ENCODE data around the gene GAB1. TPM values are rescaled to one million over a fixed set of nuclear protein-coding genes. Genes with fewer than 3 reads are reported as not detected.

Gene GAB1
- total RNA-seq, 1 experiment from 2014 or later, result 5.9 TPM

DNA sequence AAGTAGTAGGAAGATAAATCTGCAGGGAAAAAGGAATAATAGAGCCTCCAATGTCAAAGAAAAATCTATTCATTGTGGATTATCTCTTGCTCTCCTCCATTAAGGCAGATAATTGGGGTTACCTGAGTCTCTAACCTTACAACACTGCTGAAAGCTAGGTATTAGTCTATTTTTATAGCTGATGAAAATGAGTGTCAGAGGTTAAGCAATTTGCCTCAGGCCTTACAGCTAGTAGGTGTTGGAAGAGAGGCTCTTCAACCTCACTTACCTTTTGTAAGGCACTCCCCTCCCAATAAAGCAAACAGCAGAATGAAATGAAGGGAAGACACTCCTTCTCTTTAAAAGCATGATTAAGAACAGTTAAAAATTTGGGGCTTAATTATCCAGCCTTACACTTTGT, 45.4 kb upstream of the GAB1 start:
- H3K4me1 Mint-ChIP-seq (ENCODE audit: insufficient read depth, unreplicated experiment), result peaks cover 15% of the 10 kb centered on the region
- no peaks in the 10 kb centered on the region for H3K36me3 Mint-ChIP-seq (ENCODE audit: insufficient read depth, unreplicated experiment)
- DNase-seq (ENCODE audit: unreplicated experiment), result peak; percentile 23
- H3K27ac Mint-ChIP-seq (ENCODE audit: low read depth, unreplicated experiment), result peak overlapping the region; percentile 4
- H3K4me3 Mint-ChIP-seq (ENCODE audit: unreplicated experiment), result no peak overlapping the region
- TF ChIP-seq, protein P1, sequence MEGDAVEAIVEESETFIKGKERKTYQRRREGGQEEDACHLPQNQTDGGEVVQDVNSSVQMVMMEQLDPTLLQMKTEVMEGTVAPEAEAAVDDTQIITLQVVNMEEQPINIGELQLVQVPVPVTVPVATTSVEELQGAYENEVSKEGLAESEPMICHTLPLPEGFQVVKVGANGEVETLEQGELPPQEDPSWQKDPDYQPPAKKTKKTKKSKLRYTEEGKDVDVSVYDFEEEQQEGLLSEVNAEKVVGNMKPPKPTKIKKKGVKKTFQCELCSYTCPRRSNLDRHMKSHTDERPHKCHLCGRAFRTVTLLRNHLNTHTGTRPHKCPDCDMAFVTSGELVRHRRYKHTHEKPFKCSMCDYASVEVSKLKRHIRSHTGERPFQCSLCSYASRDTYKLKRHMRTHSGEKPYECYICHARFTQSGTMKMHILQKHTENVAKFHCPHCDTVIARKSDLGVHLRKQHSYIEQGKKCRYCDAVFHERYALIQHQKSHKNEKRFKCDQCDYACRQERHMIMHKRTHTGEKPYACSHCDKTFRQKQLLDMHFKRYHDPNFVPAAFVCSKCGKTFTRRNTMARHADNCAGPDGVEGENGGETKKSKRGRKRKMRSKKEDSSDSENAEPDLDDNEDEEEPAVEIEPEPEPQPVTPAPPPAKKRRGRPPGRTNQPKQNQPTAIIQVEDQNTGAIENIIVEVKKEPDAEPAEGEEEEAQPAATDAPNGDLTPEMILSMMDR (IDR thresholded peaks at IDR 0.05; ENCODE audit: unreplicated experiment), result no peak
- BruUV-seq (replicated peaks), result no TSS peak
- H3K27me3 Mint-ChIP-seq (ENCODE audit: insufficient read depth, unreplicated experiment), result no peaks in the 10 kb centered on the region
- POLR2A ChIA-PET, result interaction anchor here (0.6 to 1.3 kb wide), 5 partner anchors 9 to 1778 kb away, joined by 3 to 4 read pairs (median 3); partner anchors contain the start of gene GAB1
- no peaks in the 10 kb centered on the region for H3K9me3 Mint-ChIP-seq (ENCODE audit: unreplicated experiment)
- intact Hi-C loops (cut with micrococcal nuclease), result no loop called here
- CTCF ChIA-PET, result interaction anchor here (0.6 to 1.4 kb wide), 2 partner anchors 16 to 22 kb away, joined by 3 to 5 read pairs; no protein-coding TSS in a partner anchor

DNA sequence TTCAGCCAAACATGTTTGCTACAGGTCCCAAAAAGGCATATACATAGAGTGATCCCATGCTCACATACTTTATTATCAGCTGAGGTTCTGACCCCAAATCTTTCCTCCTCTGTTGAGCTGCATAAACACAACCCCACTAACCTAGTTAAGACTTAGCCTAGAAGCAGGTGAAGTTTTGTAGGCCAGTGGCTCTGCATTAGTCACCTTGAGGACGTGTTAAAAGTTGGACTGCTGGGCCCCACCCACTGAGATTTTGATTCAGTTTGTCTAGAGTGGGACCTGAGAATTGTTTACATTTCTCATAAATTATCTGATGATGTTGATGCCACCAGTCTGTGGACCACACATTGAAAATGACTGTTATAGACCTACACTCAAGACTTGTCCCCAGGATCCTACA, 43.8 kb upstream of the GAB1 start:
- H3K27me3 Mint-ChIP-seq (ENCODE audit: insufficient read depth, unreplicated experiment), result no peaks in the 10 kb centered on the region
- CTCF ChIA-PET, result no interaction called here
- no peak overlapping the region for H3K4me3 Mint-ChIP-seq (ENCODE audit: unreplicated experiment)
- intact Hi-C loops (cut with micrococcal nuclease), result no loop called here
- POLR2A ChIA-PET, result interaction anchor here (1.2 kb wide), 1 partner anchor 30 kb away, joined by 3 read pairs; no protein-coding TSS in a partner anchor
- no peaks in the 10 kb centered on the region for H3K9me3 Mint-ChIP-seq (ENCODE audit: unreplicated experiment)
- no TSS peak for BruUV-seq (replicated peaks)
- no peak overlapping the region for H3K27ac Mint-ChIP-seq (ENCODE audit: low read depth, unreplicated experiment)
- TF ChIP-seq, protein P1 (IDR thresholded peaks at IDR 0.05; ENCODE audit: unreplicated experiment), result no peak
- DNase-seq (ENCODE audit: unreplicated experiment), result no peak
- no peaks in the 10 kb centered on the region for H3K4me1 Mint-ChIP-seq (ENCODE audit: insufficient read depth, unreplicated experiment)
- H3K36me3 Mint-ChIP-seq (ENCODE audit: insufficient read depth, unreplicated experiment), result no peaks in the 10 kb centered on the region

DNA sequence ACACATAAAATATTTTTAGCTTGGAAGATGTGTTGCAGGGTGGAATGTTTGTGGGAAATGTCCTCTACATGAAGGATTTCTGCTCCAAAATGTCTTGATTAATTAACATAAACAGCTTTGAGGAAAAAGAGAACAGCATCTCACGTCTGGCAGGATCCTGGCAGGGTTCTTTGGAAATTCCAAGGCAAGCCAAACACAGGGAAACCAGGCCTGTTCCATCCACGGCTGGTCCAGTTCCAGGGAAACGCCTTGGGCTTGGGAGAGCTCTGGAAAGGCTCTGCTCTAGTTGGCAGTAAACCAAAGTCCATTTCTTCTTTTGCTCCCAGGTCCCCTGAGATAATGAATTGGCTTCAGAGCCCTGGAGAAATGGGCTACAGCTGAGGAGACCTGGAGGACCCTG, 42.4 kb upstream of the GAB1 start:
- ChIA-PET POLR2A (interaction anchor here (0.6 to 1.6 kb wide), 4 partner anchors 9 to 71 kb away, joined by 3 to 4 read pairs (median 3); no protein-coding TSS in a partner anchor), CTCF (interaction anchor here (0.7 to 1.1 kb wide), 2 partner anchors 23 to 33 kb away, joined by 4 to 5 read pairs; no protein-coding TSS in a partner anchor)
- H3K27ac Mint-ChIP-seq (ENCODE audit: low read depth, unreplicated experiment), result no peak overlapping the region

DNA sequence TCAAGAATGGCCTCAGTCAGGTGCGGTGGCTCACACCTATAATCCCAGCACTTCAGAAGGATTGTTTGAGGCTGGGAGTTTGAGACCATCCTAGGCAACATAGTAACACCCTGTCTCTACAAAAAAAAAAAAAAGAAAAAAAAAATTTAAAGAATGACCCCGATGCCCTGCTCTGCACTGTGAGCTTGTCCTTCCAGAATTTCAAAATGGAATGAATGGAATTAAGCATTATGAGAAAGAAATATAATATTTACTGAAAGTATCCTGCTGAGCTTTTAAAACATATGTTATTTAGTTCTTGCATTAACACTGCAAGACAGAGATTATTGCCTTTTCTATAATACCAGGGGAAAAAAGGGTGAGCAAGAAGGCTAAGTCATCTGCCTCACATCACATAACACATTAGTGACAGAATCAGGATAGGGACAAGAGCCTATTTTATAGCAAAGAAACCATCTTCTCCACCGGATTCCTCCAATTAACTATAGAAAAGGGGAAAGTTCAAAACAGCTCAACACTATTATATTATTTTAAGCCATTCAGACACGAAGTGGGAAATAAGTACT, 41.9 kb upstream of the GAB1 start:
- no peak overlapping the region for H3K4me3 Mint-ChIP-seq (ENCODE audit: unreplicated experiment)
- DNase-seq (ENCODE audit: unreplicated experiment), result no peak
- no peaks in the 10 kb centered on the region for H3K36me3 Mint-ChIP-seq (ENCODE audit: insufficient read depth, unreplicated experiment)
- no TSS peak for BruUV-seq (replicated peaks)
- ChIA-PET CTCF (interaction anchor here (0.7 to 1.1 kb wide), 2 partner anchors 23 to 32 kb away, joined by 4 to 5 read pairs; no protein-coding TSS in a partner anchor), POLR2A (interaction anchor here (0.6 to 1.6 kb wide), 4 partner anchors 10 to 71 kb away, joined by 3 to 4 read pairs (median 3); no protein-coding TSS in a partner anchor)
- H3K27me3 Mint-ChIP-seq (ENCODE audit: insufficient read depth, unreplicated experiment), result no peaks in the 10 kb centered on the region
- intact Hi-C loops (cut with micrococcal nuclease), result no loop called here
- H3K27ac Mint-ChIP-seq (ENCODE audit: low read depth, unreplicated experiment), result no peak overlapping the region
- TF ChIP-seq, protein P1 (IDR thresholded peaks at IDR 0.05; ENCODE audit: unreplicated experiment), result no peak
- H3K9me3 Mint-ChIP-seq (ENCODE audit: unreplicated experiment), result no peaks in the 10 kb centered on the region
- H3K4me1 Mint-ChIP-seq (ENCODE audit: insufficient read depth, unreplicated experiment), result peaks cover 5% of the 10 kb centered on the region

More for the DNA sequence above, 42.4 kb upstream of the GAB1 start:
- TF ChIP-seq, protein P1 (IDR thresholded peaks at IDR 0.05; ENCODE audit: unreplicated experiment), result no peak
- Mint-ChIP-seq H3K9me3 (ENCODE audit: unreplicated experiment) (no peaks in the 10 kb centered on the region), H3K4me1 (ENCODE audit: insufficient read depth, unreplicated experiment) (peaks cover under 1% of the 10 kb centered on the region), H3K4me3 (ENCODE audit: unreplicated experiment) (no peak overlapping the region), H3K36me3 (ENCODE audit: insufficient read depth, unreplicated experiment) (no peaks in the 10 kb centered on the region), H3K27me3 (ENCODE audit: insufficient read depth, unreplicated experiment) (no peaks in the 10 kb centered on the region)
- intact Hi-C loops (cut with micrococcal nuclease), result no loop called here
- DNase-seq (ENCODE audit: unreplicated experiment), result peak; percentile 27
- no TSS peak for BruUV-seq (replicated peaks)

Measured in MCF 10A (cell line).